HCT116 (cell line): ENCODE results near the gene SDF4. TPM values are rescaled to one million over a fixed set of nuclear protein-coding genes. Genes with fewer than 3 reads are reported as not detected.

Source experiments
- ATAC-seq: fragments of 200-7000 bp; cut with Tn5 transposase; 2 replicates; pipeline ENCODE4 v1.9.1; 2020; ENCODE audit warnings: mild to moderate bottlenecking, moderate library complexity
- BruUV-seq: library from RNA; stranded (reverse); fragments of 400-500 nt; replicated peaks from 2 replicates; lab custom pipeline; 2021; lab: Mats Ljungman, UMichigan
- CTCF ChIA-PET: fragments of 300-600 bp; sonication (Branson Sonifier 250); formaldehyde crosslinking; loops from one replicate; lab custom pipeline; 2021; ENCODE audit warnings: antibody characterized with exemption; lab: Charles Lee
- POLR2A ChIA-PET: fragments of 300-600, 350-600 bp; sonication (Branson Sonifier 250); formaldehyde crosslinking; loops from one replicate; lab custom pipeline; 2021; ENCODE audit warnings: antibody characterized with exemption; lab: Charles Lee
- RAD21 ChIA-PET, 2 experiments: fragments of 300-600 bp; sonication (Branson Sonifier 250); formaldehyde crosslinking; loops; one replicate each; lab custom pipeline; 2023; ENCODE audit warnings: low total read pairs in 2 of 2; ENCODE audit not compliant: uncharacterized antibody in 2 of 2, unreplicated experiment in 2 of 2, low non-redundant PET in 1 of 2; lab: Charles Lee
- DNase-seq: peaks from one replicate; pipeline ENCODE4 v3.0.0-alpha.2; 2010; ENCODE audit warnings: low read depth, low spot score
- H2AFZ ChIP-seq: fragments of 200-600 bp; shearing (Covaris generic), sonication (generic); 2 replicates; pipeline ENCODE4 v1.6.1; 2017; ENCODE audit warnings: low read depth, mixed run types, mixed read lengths, antibody characterized with exemption, low read length; ENCODE audit not compliant: poor library complexity, severe bottlenecking
- H3K27ac ChIP-seq: 2 replicates; pipeline ENCODE4 v1.5.1; 2012; ENCODE audit warnings: low read depth, low read length
- H3K27me3 ChIP-seq: fragments of 200-600 bp; sonication (generic); 2 replicates; pipeline ENCODE4 v1.6.1; 2016; ENCODE audit warnings: mixed run types, low read length, mixed read lengths; ENCODE audit not compliant: insufficient read depth
- H3K36me3 ChIP-seq, 2 experiments: fragments of 200-500 bp in 1 of 2; fragments of 200-600 bp in 1 of 2; sonication (Bioruptor generic) in 1 of 2; sonication (generic) in 1 of 2; 2 replicates each; pipeline versions ENCODE4 v1.5.1 to v1.6.1; 2014 to 2016; ENCODE audit warnings: low read length in 2 of 2, inconsistent platforms in 1 of 2, mixed read lengths in 1 of 2, mixed run types in 1 of 2; ENCODE audit not compliant: insufficient read depth in 2 of 2, control insufficient read depth in 1 of 2
- H3K4me1 ChIP-seq, 2 experiments: fragments of 200-600 bp in 1 of 2; sonication (generic) in 1 of 2; 2 replicates each; pipeline versions ENCODE4 v1.5.1 to v1.6.1; 2012 to 2017; ENCODE audit warnings: low read length in 2 of 2, inconsistent platforms in 1 of 2, mild to moderate bottlenecking in 1 of 2, mixed read lengths in 1 of 2, mixed run types in 1 of 2, moderate library complexity in 1 of 2; ENCODE audit not compliant: insufficient read depth in 2 of 2, control insufficient read depth in 1 of 2
- H3K4me2 ChIP-seq: fragments of 200-600 bp; sonication (generic); 2 replicates; pipeline ENCODE4 v1.6.1; 2017; ENCODE audit warnings: mixed run types, low read length, mixed read lengths
- H3K4me3 ChIP-seq, 2 experiments: fragments of 200-600 bp in 1 of 2; sonication (generic) in 1 of 2; replicated peaks in 1 of 2; 2 replicates each; pipeline ENCODE4 v1.5.1; 2011 to 2016; ENCODE audit warnings: low read length in 2 of 2, control low read depth in 1 of 2, low read depth in 1 of 2, mild to moderate bottlenecking in 1 of 2, mixed read lengths in 1 of 2, mixed run types in 1 of 2
- H3K79me2 ChIP-seq: fragments of 200-600 bp; sonication (generic); 2 replicates; pipeline ENCODE4 v1.6.1; 2017; ENCODE audit warnings: mild to moderate bottlenecking, mixed run types, low read length, moderate library complexity, mixed read lengths; ENCODE audit not compliant: insufficient read depth
- H3K9ac ChIP-seq: fragments of 200-600 bp; sonication (generic); 2 replicates; pipeline ENCODE4 v1.6.1; 2016; ENCODE audit warnings: low read length, mixed read lengths
- H3K9me2 ChIP-seq: fragments of 200-600 bp; sonication (generic), shearing (Covaris generic); 2 replicates; pipeline ENCODE4 v1.6.1; 2017; ENCODE audit warnings: mixed run types, mild to moderate bottlenecking, moderate library complexity; ENCODE audit not compliant: insufficient read depth
- H3K9me3 ChIP-seq, 2 experiments: fragments of 200-500 bp in 1 of 2; fragments of 200-600 bp in 1 of 2; sonication (Bioruptor generic) in 1 of 2; sonication (generic) in 1 of 2; 2 replicates each; pipeline ENCODE4 v1.6.1; 2014 to 2017; ENCODE audit warnings: low read length in 2 of 2, mixed read lengths in 2 of 2, inconsistent platforms in 1 of 2, low read depth in 1 of 2, mild to moderate bottlenecking in 1 of 2, mixed run types in 1 of 2, moderate library complexity in 1 of 2; ENCODE audit not compliant: control insufficient read depth in 1 of 2, insufficient read depth in 1 of 2
- H4K20me1 ChIP-seq: fragments of 200-600 bp; sonication (generic), shearing (Covaris generic); 2 replicates; pipeline ENCODE4 v1.6.1; 2017; ENCODE audit warnings: mixed run types, mild to moderate bottlenecking, moderate library complexity; ENCODE audit not compliant: insufficient read depth
- EGR1 ChIP-seq: IDR thresholded peaks from 2 replicates; pipeline ENCODE4 v1.6.1; 2012; ENCODE audit warnings: low read depth
- EZH2 ChIP-seq: fragments of 200-600 bp; sonication (generic); IDR thresholded peaks from 2 replicates; pipeline ENCODE4 v1.6.1; 2017; ENCODE audit warnings: antibody characterized with exemption, mixed run types
- EZH2phosphoT487 ChIP-seq: fragments of 200-600 bp; IDR thresholded peaks from 2 replicates; pipeline ENCODE4 v1.6.1; 2018; ENCODE audit warnings: antibody characterized with exemption, borderline replicate concordance
- RAD21 ChIP-seq: IDR thresholded peaks from 2 replicates; pipeline ENCODE4 v1.6.1; 2012; ENCODE audit warnings: low read depth, mild to moderate bottlenecking
- SP1 ChIP-seq: IDR thresholded peaks from 2 replicates; pipeline ENCODE4 v1.6.1; 2012; ENCODE audit warnings: low read depth
- TCF7L2 ChIP-seq: IDR thresholded peaks from 2 replicates; pipeline ENCODE4 v1.7.0; 2011; ENCODE audit warnings: borderline replicate concordance, inconsistent platforms; ENCODE audit not compliant: insufficient read depth, insufficient read length; ENCODE audit errors: extremely low read depth
- YY1 ChIP-seq: IDR thresholded peaks from 2 replicates; pipeline ENCODE4 v1.6.1; 2011; ENCODE audit warnings: low read length, low read depth, moderate library complexity, mild to moderate bottlenecking; ENCODE audit not compliant: insufficient replicate concordance; ENCODE audit errors: extremely low read depth
- ZNF274 ChIP-seq: fragments of 200-500 bp; sonication (Bioruptor generic); IDR thresholded peaks from 2 replicates; pipeline ENCODE4 v1.6.1; 2014; ENCODE audit warnings: mild to moderate bottlenecking, low read depth, low read length, inconsistent platforms
- intact Hi-C: fragments of 100-400 bp; cut with micrococcal nuclease; formaldehyde crosslinking; loops from 2 replicates; pipeline ENCODE4 v1.10.0; 2022
- total RNA-seq: library from RNA; stranded (reverse); gene quantifications from one replicate; pipeline ENCODE4 v1.2.1, GENCODE V29; 2021; ENCODE audit not compliant: unreplicated experiment
- TF ChIP-seq, protein P1 (sequence below): IDR thresholded peaks from 2 replicates; pipeline ENCODE4 v1.6.1; 2011; ENCODE audit warnings: mild to moderate bottlenecking, low read length, moderate library complexity; ENCODE audit not compliant: insufficient replicate concordance; ENCODE audit errors: extremely low read depth

Gene SDF4
- total RNA-seq, 1 experiment from 2014 or later, result 133 TPM

DNA sequence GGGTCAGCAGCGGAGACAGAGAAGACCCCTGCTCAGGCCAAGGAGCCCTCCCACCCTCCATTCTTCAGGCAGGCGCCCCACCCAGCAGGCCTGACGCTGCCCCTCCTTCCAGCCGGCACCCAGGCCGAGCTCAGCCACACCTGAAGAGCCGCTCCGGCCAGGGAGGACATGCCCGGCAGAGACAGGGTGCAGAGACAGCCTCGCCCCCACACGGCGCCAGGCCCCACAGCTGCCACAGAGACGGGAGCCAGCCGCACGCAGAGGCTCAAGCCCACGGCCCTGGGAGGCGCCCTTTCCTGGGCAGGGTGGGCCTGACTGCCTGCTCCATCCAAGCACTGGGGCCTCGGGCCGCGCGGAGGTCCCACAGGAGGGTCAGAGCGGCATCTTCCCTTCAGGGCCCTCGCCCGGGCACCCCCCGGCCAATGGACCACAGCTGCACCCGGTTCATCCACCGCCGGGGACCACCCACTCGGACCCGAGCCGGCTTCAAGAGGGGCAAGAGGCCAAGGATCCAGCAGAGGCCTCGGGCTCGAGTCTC is 52.9 kb downstream of the SDF4 start:
- ChIA-PET RAD21 (no interaction called here), POLR2A (no interaction called here), CTCF (no interaction called here)
- ATAC-seq, result no peak
- Histone ChIP-seq H3K79me2 (no peaks in the 10 kb centered on the region), H3K4me1 (peaks cover 2 to 9% of the 10 kb centered on the region in 2 experiments; a peak in 1 of 4 replicates), H3K36me3 (no peaks in the 10 kb centered on the region), H3K27me3 (no peaks in the 10 kb centered on the region), H3K27ac (no peak overlapping the region), H3K4me3 (no peak overlapping the region), H3K9me2 (no peaks in the 10 kb centered on the region), H3K9ac (no peak overlapping the region), H3K9me3 (no peaks in the 10 kb centered on the region), H2AFZ (no peak overlapping the region), H4K20me1 (no peaks in the 10 kb centered on the region), H3K4me2 (no peak overlapping the region)
- no TSS peak for BruUV-seq
- intact Hi-C loops, result no loop called here
- no peak for DNase-seq
- no peak for TF ChIP-seq YY1
- TF ChIP-seq SP1, result no peak
- no peak for TF ChIP-seq TCF7L2
- TF ChIP-seq, protein P1, sequence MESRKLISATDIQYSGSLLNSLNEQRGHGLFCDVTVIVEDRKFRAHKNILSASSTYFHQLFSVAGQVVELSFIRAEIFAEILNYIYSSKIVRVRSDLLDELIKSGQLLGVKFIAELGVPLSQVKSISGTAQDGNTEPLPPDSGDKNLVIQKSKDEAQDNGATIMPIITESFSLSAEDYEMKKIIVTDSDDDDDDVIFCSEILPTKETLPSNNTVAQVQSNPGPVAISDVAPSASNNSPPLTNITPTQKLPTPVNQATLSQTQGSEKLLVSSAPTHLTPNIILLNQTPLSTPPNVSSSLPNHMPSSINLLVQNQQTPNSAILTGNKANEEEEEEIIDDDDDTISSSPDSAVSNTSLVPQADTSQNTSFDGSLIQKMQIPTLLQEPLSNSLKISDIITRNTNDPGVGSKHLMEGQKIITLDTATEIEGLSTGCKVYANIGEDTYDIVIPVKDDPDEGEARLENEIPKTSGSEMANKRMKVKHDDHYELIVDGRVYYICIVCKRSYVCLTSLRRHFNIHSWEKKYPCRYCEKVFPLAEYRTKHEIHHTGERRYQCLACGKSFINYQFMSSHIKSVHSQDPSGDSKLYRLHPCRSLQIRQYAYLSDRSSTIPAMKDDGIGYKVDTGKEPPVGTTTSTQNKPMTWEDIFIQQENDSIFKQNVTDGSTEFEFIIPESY, result no peak
- no peak for TF ChIP-seq EZH2phosphoT487
- TF ChIP-seq EGR1, result no peak
- TF ChIP-seq EZH2, result no peak
- TF ChIP-seq RAD21, result no peak
- TF ChIP-seq ZNF274, result no peak
